BJ (cell line): ENCODE data around the gene C6orf15. TPM values are rescaled to one million over a fixed set of nuclear protein-coding genes. Genes with fewer than 3 reads are reported as not detected.

ENCODE experiments used
- CTCF ChIA-PET: fragments of 350-600 bp; formaldehyde crosslinking; extraction: SDS; loops from one replicate; lab custom pipeline; 2021; ENCODE audit warnings: antibody characterized with exemption, inconsistent platforms; lab: Yijun Ruan, JAX
- POLR2A ChIA-PET: fragments of 300-600 bp; sonication (Branson Sonifier 250); formaldehyde crosslinking; extraction: SDS; loops from one replicate; lab custom pipeline; 2021; ENCODE audit warnings: antibody characterized with exemption; lab: Charles Lee
- DNase-seq: peaks from one replicate; pipeline ENCODE4 v3.0.0-alpha.2; 2011; ENCODE audit warnings: low read depth
- H3K27me3 ChIP-seq: 2 replicates; pipeline ENCODE4 v1.6.0; 2011; ENCODE audit warnings: low read length; ENCODE audit not compliant: control insufficient read depth, insufficient read depth
- H3K36me3 ChIP-seq: 2 replicates; pipeline ENCODE4 v1.5.1; 2011; ENCODE audit warnings: low read length; ENCODE audit not compliant: control insufficient read depth, insufficient read depth
- H3K4me3 ChIP-seq: 2 replicates; pipeline ENCODE4 v1.5.1; 2011; ENCODE audit warnings: low read depth, mild to moderate bottlenecking, control low read depth, low read length
- polyA plus RNA-seq: library from polyadenylated mRNA; depleted of rRNA; stranded (reverse); fragments of >200 nt; gene quantifications from 2 replicates; pipeline ENCODE4 v1.2.3, GENCODE V29; 2011
- TF ChIP-seq, protein P1 (sequence below): IDR thresholded peaks from 2 replicates; pipeline ENCODE4 v1.5.1; 2011; ENCODE audit warnings: low read depth, mild to moderate bottlenecking, control low read depth, inconsistent platforms, low read length, moderate library complexity; ENCODE audit not compliant: insufficient read depth

C6orf15 gene
- polyA plus RNA-seq, 1 experiment: not detected

DNA sequence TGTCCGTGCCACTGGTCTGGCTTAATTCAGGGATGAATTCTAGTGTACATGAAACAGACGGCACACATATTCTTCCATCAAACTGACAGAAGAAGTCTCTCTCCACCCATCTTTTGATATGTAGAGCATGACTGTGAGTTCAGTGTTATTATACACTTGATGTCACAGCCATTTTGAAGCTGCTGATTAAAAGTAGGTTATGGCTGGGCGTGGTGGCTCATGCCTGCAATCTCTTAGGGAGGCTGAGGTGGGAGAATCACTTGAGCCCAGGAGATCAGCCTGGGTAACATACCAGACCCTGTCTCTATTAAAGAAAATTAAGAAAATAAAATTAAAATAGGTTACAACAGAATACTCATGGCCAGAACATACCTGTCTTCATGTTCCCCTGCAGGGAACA lies 20.7 kb downstream of the C6orf15 start:
- ChIA-PET CTCF (interaction anchor here (1.2 to 2.2 kb wide), 5 partner anchors 8 to 370 kb away, joined by 3 to 9 read pairs (median 4); no protein-coding TSS in a partner anchor), POLR2A (no interaction called here)
- Histone ChIP-seq H3K27me3 (no peaks in the 10 kb centered on the region; the same call in 1 of the 2 replicates), H3K4me3 (no peak overlapping the region), H3K36me3 (no peaks in the 10 kb centered on the region)
- DNase-seq: no peak
- TF ChIP-seq, protein P1, sequence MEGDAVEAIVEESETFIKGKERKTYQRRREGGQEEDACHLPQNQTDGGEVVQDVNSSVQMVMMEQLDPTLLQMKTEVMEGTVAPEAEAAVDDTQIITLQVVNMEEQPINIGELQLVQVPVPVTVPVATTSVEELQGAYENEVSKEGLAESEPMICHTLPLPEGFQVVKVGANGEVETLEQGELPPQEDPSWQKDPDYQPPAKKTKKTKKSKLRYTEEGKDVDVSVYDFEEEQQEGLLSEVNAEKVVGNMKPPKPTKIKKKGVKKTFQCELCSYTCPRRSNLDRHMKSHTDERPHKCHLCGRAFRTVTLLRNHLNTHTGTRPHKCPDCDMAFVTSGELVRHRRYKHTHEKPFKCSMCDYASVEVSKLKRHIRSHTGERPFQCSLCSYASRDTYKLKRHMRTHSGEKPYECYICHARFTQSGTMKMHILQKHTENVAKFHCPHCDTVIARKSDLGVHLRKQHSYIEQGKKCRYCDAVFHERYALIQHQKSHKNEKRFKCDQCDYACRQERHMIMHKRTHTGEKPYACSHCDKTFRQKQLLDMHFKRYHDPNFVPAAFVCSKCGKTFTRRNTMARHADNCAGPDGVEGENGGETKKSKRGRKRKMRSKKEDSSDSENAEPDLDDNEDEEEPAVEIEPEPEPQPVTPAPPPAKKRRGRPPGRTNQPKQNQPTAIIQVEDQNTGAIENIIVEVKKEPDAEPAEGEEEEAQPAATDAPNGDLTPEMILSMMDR: no peak

DNA sequence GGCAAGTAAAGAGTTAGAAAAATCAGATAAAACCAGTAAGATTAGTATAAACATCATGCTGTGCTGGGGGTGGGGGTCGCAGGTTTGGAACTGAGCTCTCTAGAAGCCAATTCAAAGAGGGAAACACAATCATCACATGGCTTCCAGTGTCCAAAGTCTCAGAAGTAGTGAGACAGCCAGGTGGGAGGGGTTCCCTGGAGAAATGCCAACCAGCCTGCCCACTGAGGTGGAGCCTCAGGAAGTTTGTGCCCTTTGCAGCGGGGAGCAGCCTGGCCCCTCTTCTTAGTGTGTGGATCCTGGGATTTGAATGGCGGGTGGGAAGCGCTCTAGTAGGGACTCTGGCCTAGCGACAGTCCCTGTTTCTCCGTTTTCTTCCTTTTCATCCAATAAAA lies 21.4 kb downstream of the C6orf15 start:
- no peak overlapping the region for H3K4me3 ChIP-seq
- H3K27me3 ChIP-seq: no peaks in the 10 kb centered on the region; the same call in 1 of the 2 replicates
- CTCF ChIA-PET: interaction anchor here (0.6 to 2.2 kb wide), 7 partner anchors 9 to 369 kb away, joined by 3 to 9 read pairs (median 4); no protein-coding TSS in a partner anchor
- TF ChIP-seq, protein P1: no peak
- H3K36me3 ChIP-seq: no peaks in the 10 kb centered on the region
- POLR2A ChIA-PET: no interaction called here
- DNase-seq: no peak

DNA sequence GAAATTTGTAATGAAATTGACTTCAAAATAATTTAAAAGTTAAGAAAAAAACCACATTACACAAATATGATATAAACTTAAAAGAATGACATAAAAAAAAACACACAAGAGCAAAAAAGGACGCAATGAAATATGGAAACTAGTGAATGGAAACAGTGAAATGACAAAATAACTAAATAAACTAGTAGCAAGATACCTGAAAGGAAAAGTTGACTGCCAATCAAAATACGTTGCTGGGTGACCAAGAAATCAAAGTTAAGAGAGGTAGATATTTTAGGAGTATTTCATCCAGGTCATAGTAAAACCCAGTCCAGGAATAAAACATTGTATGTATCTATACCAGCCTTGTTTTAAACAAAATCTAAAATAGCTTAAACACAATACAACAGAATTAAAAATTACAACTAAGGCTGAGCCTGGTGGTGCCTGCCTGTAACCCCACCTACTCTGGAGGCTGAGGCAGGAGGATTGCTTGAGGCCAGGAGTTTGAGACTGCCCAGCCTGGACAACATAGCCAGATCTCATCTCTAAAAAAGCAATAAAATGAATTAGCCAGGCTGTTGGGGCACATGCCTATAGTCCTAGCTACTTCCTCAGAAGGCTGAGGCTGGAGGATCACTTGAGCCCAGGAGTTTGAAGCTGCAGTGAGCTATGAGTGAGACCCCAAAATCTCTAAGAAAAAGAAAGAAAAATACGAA lies 22.0 kb downstream of the C6orf15 start:
- no peaks in the 10 kb centered on the region for H3K36me3 ChIP-seq
- no peaks in the 10 kb centered on the region; the same call in 1 of the 2 replicates for H3K27me3 ChIP-seq
- CTCF ChIA-PET: interaction anchor here (0.6 to 2.2 kb wide), 7 partner anchors 10 to 176 kb away, joined by 3 to 9 read pairs (median 4); no protein-coding TSS in a partner anchor
- TF ChIP-seq, protein P1: no peak
- POLR2A ChIA-PET: no interaction called here
- DNase-seq: no peak
- no peak overlapping the region for H3K4me3 ChIP-seq

DNA sequence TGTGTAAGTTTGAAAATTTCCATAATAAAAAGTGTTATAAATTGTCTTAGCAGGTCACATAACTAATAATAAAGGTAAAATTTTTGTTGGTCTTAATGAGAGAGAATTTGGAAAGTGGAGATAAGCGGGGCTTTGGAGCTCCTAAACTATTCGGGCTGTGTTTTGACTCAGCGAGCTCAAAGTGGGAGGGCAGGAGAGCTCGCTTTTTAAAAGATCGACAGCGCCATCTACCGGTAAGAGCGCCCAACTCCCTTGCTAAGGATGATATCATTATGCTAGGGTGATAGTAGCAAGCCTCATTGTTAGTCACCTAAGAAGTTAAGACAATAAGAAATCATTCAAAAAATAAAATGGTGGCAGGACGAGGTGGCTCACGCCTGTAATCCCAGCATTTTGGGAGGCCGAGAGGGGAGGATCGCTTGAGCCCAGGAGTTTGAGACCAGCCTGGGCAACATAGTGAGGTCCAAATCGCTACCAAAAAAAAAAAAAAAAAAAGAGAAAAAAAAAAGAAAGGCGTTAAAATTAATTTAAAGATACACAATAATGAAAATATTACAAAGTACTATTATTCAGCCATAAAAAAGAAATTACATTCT lies 24.8 kb downstream of the C6orf15 start:
- ChIA-PET CTCF (interaction anchor here (0.6 to 5.6 kb wide), 49 partner anchors 8 to 548 kb away, joined by 3 to 78 read pairs (median 4); partner anchors contain the start of genes MUC22, PSORS1C1 and VARS2), POLR2A (interaction anchor here (0.6 kb wide), 2 partner anchors 256 to 473 kb away, joined by 3 to 5 read pairs; no protein-coding TSS in a partner anchor)
- Histone ChIP-seq H3K36me3 (no peaks in the 10 kb centered on the region), H3K4me3 (no peak overlapping the region), H3K27me3 (no peaks in the 10 kb centered on the region; the same call in 1 of the 2 replicates)
- no peak for DNase-seq
- TF ChIP-seq, protein P1: peak; percentile 69

DNA sequence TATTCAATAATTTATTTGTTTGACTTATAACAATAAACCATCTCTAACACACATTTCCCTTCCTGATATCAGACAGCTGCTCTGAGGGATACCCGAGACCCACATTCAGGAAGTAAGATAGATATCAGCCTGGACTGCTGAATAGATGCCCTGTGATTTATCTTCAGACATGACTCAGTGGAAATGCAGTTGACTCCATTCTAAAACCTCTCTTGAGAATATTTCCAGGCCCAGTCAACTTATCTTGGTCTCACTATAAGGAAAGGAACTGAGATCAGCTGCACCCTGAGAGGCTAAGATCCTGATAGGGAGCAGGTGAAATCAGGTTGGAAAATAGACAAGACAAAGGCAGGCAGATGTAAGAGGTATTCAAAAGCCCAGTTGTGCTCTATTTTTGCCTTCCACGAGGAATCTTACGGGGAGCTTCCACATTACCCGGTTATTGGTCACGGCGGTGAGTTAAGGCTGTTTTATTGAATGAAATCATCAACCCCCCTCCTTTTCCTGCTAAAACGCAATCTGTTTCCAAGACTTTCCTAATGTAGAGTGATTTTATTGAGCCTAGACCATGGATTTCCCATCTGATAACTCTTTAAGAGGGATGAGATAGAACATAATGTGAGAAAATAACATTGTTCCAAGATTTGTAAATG lies 25.5 kb downstream of the C6orf15 start:
- Histone ChIP-seq H3K27me3 (no peaks in the 10 kb centered on the region; the same call in 1 of the 2 replicates), H3K4me3 (no peak overlapping the region), H3K36me3 (no peaks in the 10 kb centered on the region)
- TF ChIP-seq, protein P1: no peak
- no peak for DNase-seq
- ChIA-PET POLR2A (interaction anchor here (0.6 kb wide), 1 partner anchor 255 kb away, joined by 3 read pairs; no protein-coding TSS in a partner anchor), CTCF (interaction anchor here (0.6 to 5.6 kb wide), 54 partner anchors 9 to 547 kb away, joined by 3 to 78 read pairs (median 4); partner anchors contain the start of genes MUC22, MUCL3, PSORS1C1 and VARS2)
